Left cardiac atrium (tissue), 4 donors: ENCODE data around the gene QSER1. TPM values are rescaled to one million over a fixed set of nuclear protein-coding genes. Genes with fewer than 3 reads are reported as not detected.
"Not testable (repeated sequence)": the region's sequence is repeated elsewhere in the genome, so short reads cannot be mapped to it uniquely, and the experiment has no call there.

Source experiments
- ATAC-seq, 2 donors: fragments of 200-7000 bp; cut with Tn5 transposase; one replicate each; pipeline ENCODE4 v1.9.1; 2020; ENCODE audit warnings: mild to moderate bottlenecking in 2 of 2, moderate library complexity in 2 of 2
- DNase-seq: peaks from one replicate; pipeline ENCODE4 v3.0.0-alpha.2; 2020
- intact Hi-C, 2 donors: fragments of 100-400 bp; cut with DNase I; formaldehyde crosslinking; loops; one replicate each; pipeline versions ENCODE4 v1.14.1 to v1.15.1; 2022 to 2023
- total RNA-seq, 2 donors: library from RNA; stranded (reverse); fragmentation: NEBNext Ultra II Directional; extraction: Animal tissue kit (Norgen Biotek cat#: 25700); gene quantifications; one replicate each; pipeline ENCODE4 v1.2.1, GENCODE V29; 2021
- donor health status: DM: no; HTN: yes; CAD: no.
- donor health status: DM: no; HTN: yes; CAD: no; lungs with severe emphysema.
- donor health status: DM: yes; HTN: yes; CAD: no.
- donor health status: Dilated cardiomyopathy.

The QSER1 gene
- total RNA-seq, 2 donors from 2014 or later: 17.0 to 18.3 TPM

GRCh38 chr11:32919338-32919737 lies 26.7 kb downstream of the QSER1 start:
- DNase-seq (no peak), ATAC-seq (no peak)
- intact Hi-C loops: no loop called here

- intact Hi-C loops: no loop called here
- DNase-seq: no peak
- ATAC-seq: no peak
Observed at GRCh38 chr11:32920570-32920969, 28.0 kb downstream of the QSER1 start.

GRCh38 chr11:32921204-32921603 lies 28.6 kb downstream of the QSER1 start:
- ATAC-seq: no peak
- DNase-seq: no peak
- intact Hi-C loops: no loop called here

DNA sequence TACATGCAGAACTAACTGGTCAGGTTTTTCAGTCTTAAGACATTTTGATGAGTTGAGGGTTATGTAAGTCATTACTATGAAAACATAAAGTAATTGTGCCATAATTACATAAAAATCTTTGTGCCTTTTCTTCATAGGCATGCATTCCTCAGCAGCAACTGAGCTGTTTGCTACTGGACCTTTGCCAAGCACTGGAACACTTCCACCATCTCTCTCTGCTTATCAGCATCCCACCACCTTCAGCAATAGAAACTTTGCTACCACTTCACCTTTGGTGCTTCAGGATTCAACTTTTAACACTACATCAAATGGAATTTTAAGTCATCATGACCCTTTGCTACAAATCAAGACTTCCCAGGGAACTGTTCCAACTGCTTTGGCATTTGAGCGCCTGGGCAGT lies 39.0 kb downstream of the QSER1 start:
- no peak for ATAC-seq
- intact Hi-C loops: no loop called here
- DNase-seq: no peak

- intact Hi-C loops: no loop called here
- DNase-seq (no peak), ATAC-seq (no peak)
Observed at GRCh38 chr11:32932196-32932595, 39.6 kb downstream of the QSER1 start.

DNA sequence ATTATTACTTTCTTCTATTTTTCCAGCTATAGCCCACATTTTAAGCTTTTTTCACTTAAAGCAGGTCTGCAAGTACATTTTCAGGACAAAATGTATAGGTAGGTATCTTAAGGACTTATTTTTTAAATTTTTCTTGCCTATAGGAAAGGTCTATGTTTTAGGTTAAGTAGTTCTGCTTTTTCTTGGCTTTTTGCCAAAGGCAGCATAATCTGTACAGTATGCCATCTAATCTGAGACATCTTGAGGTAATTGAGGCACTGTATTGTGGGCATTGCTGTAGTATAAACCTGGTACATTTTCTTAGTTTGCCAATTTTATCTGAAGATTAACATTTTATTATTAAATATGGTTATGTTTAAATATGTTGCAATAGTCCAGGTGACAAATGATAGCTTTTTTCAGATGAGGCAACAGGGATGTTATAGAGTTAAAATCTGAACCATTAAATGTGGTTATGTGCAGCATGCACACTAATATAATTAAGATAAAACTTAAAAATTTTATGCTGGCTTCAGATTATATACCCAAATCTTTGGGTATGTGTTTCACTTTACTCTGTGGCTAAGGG lies 42.9 kb downstream of the QSER1 start:
- ATAC-seq: no peak
- DNase-seq: no peak
- intact Hi-C loops: no loop called here

DNA sequence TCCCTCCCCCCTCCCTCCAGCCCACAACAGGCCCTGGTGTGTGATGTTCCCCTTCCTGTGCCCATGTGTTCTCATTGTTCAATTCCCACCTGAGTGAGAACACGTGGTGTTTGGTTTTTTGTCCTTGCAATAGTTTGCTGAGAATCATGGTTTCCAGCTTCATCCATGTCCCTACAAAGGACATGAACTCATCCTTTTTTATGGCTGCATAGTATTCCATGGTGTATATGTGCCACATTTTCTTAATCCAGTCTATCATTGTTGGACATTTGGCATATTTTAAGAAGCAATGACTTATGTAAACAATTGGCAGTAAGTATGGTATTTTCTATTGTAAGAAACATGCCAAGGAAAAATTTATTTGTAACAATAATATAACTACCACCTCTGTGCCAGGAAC lies 43.6 kb downstream of the QSER1 start:
- DNase-seq, intact Hi-C loops, ATAC-seq: not testable (repeated sequence)

DNA sequence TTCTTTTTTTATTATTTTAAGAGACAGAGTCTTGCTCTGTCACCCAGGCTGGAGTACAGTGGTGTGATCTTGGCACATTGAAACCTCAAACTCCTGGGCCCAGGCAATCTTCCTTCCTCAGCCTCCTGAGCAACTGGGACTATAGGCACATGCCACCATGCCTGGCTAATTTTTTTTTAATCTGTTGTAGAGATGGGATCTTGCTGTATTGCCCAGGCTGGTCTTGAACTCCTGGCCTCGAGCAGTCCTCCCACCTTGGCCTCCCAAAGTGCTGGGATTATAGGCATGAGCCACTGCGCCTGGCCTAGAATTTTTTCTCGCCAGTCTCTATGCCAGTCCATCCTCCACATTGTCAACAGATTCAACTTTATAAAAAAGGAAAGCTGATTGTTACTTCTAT lies 44.7 kb downstream of the QSER1 start:
- DNase-seq, ATAC-seq, intact Hi-C loops: not testable (repeated sequence)

DNA sequence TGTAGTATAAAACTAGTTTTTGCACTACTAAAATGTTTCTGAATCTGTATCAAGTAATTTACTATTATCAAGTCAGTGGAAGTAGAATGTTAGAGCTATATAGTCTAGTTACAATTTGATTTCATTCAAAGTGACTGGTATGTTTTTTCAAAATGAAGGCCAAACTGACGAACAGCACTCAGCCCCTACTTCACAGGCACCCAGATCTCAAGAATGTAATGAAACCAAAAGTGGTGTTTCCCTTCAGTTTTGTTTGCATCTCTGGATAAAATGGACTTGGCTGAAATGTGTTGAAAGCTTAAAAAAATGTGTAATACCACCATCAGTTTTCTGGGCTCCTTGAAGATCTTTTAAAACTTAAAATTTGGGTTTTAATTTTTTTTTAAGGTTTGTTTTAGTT lies 46.4 kb downstream of the QSER1 start:
- DNase-seq (no peak), ATAC-seq (no peak)
- intact Hi-C loops: no loop called here

- ATAC-seq (peak in 1 of 2 donors; percentile 5), DNase-seq (no peak)
- intact Hi-C loops: no loop called here
Observed at GRCh38 chr11:32939866-32940265, 47.3 kb downstream of the QSER1 start.

GRCh38 chr11:32940865-32941264 lies 48.3 kb downstream of the QSER1 start:
- ATAC-seq (no peak), DNase-seq (no peak)
- intact Hi-C loops: no loop called here

DNA sequence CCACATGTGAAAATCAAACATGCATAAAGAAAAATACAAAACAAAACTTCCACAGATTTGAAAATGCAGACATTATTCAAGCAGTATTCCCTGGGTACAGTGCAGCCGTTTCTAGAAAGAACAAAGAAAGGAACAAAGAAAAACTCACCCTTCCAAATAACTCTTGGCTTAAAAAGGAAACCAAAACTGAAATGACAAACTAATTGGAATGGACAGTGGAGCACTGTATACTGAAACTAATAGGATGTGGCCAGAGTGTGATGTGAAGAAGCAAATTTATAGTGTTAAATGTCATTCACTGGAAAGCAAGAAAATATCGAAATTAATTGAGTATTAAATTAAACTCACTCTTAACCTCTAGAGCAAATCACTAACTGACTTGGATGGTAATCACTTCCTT lies 55.4 kb downstream of the QSER1 start:
- DNase-seq (no peak), ATAC-seq (no peak)
- intact Hi-C loops: no loop called here

DNA sequence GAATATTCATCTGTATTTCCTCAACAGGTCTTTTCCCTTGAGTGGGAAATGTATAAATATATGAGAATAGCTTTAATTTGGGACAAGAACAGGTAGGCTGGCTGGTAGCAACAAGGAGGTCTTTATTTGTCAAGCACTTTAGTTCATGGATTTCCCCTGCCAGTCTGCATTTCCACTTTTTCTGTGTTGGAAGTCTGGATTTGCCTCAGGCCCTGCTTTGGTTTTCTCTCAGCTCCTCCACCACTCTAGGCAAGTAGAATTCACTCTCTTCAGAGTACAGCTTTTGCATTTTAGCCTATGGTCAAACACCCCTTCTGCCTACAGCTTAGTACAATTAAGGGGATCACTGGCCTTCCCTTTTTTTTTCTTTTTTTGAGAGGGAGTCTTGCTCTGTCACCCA lies 57.1 kb downstream of the QSER1 start:
- intact Hi-C loops: no loop called here
- ATAC-seq (no peak), DNase-seq (no peak)

- intact Hi-C loops: no loop called here
Observed at GRCh38 chr11:32952421-32952820, 59.8 kb downstream of the QSER1 start.

GRCh38 chr11:32953700-32954099 lies 61.1 kb downstream of the QSER1 start:
- ATAC-seq (no peak), DNase-seq (no peak)
- intact Hi-C loops: no loop called here

More at GRCh38 chr11:32952421-32952820, 59.8 kb downstream of the QSER1 start:
- no peak for DNase-seq
- ATAC-seq: no peak

GRCh38 chr11:32960553-32961164 lies 68.0 kb downstream of the QSER1 start:
- DNase-seq (no peak), ATAC-seq (no peak)
- intact Hi-C loops: loop anchor here (2.0 to 10.0 kb wide), 3 partner anchors 104 to 724 kb away; no protein-coding TSS in a partner anchor

GRCh38 chr11:32962016-32962415 lies 69.4 kb downstream of the QSER1 start:
- ATAC-seq (no peak), DNase-seq (no peak)
- intact Hi-C loops: loop anchor here (5.0 to 10.0 kb wide), 2 partner anchors 105 to 723 kb away; no protein-coding TSS in a partner anchor

DNA sequence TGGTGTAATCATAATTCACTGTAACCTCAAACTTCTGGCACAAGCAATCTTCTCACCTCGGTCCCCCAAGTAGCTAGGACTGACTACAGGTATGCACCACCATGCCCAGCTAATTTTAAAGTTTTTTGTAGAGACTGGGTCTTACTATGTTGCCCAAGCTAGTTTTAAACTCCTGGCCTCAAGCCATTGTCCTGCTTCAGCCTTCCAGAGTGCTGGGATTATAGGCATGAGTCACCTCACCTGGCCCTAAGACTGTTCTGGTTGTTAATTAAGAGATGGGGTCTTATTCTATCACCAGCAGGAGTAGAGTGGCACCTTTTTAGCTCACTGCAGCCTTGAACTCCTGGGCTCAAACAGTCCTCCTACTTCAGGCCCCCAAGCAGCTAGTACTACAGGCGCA lies 71.1 kb downstream of the QSER1 start:
- DNase-seq: no peak
- no peak for ATAC-seq
- intact Hi-C loops: loop anchor here (5.0 to 10.0 kb wide), 2 partner anchors 104 to 721 kb away; no protein-coding TSS in a partner anchor

- DNase-seq: no peak
- intact Hi-C loops: loop anchor here in 1 of 2 donors (10.0 kb wide), 1 partner anchor 716 kb away; no protein-coding TSS in a partner anchor
- ATAC-seq: no peak
Observed at GRCh38 chr11:32968541-32968940, 75.9 kb downstream of the QSER1 start.

- DNase-seq, intact Hi-C loops, ATAC-seq: not testable (repeated sequence)
Observed at GRCh38 chr11:32972233-32972632, 79.6 kb downstream of the QSER1 start.

GRCh38 chr11:32972781-32973180 lies 80.2 kb downstream of the QSER1 start:
- ATAC-seq (no peak), DNase-seq (no peak)
- intact Hi-C loops: no loop called here
